Measurements from ENCODE around the gene PRPF8. TPM values are rescaled to one million over a fixed set of nuclear protein-coding genes. Genes with fewer than 3 reads are reported as not detected.

The PRPF8 gene
- total RNA-seq: 100 to 1,000 TPM; 115 to 155 (median 125) TPM
- polyA plus RNA-seq: 10 to 100 TPM; 25.9 to 92.8 (median 34.2) TPM

- Histone ChIP-seq H3K4me1 (peaks cover 0 to 28% (median 26%) of the 10 kb centered on the region in 4 donors), H3K27ac (peak within 1 kb of the TSS; percentile 91 to 98 (median 96)), H3K27me3 (no peaks in the 10 kb centered on the region), H3K9me3 (no peaks in the 10 kb centered on the region), H3K4me3 (peak within 1 kb of the TSS; percentile 82 to 97 (median 90)), H3K36me3 (peaks cover 23 to 38% (median 28%) of the 10 kb centered on the region in 4 donors)
- intact Hi-C loops (cut with DNase I): loop anchor here (1.0 to 2.0 kb wide), 2 partner anchors 26 to 35 kb away; partner anchors contain the start of genes RILP and TLCD2
- DNase-seq: peak; percentile 99
- WGBS, 2 donors: 0% methylated on average over 72 of the region's 72 CpGs
- TF ChIP-seq POLR2AphosphoS5 (IDR thresholded peaks at IDR 0.05) (peak; percentile 100), CTCF (IDR thresholded peaks at IDR 0.05) (no peak), POLR2A (IDR thresholded peaks at IDR 0.05) (peak; percentile 98)
These were observed at the start of gene PRPF8 for GRCh38 chr17:1684378-1685189. Gene PRPF8 (minus strand): TSS chr17:1684867. CDS start chr17:1684571, 296 bp downstream.

GRCh38 chr17:1733759-1734158, 49.1 kb upstream of the PRPF8 start:
- no peaks in the 10 kb centered on the region for H3K27me3 ChIP-seq
- TF ChIP-seq EP300 (IDR thresholded peaks at IDR 0.05) (no peak), CTCF (IDR thresholded peaks at IDR 0.05) (no peak), POLR2A (IDR thresholded peaks at IDR 0.05) (no peak), POLR2AphosphoS5 (IDR thresholded peaks at IDR 0.05) (no peak)
- intact Hi-C loops (cut with DNase I): no loop called here
- WGBS, 2 donors: 95% methylated on average over 38 of the region's 38 CpGs
- no peak overlapping the region for H3K27ac ChIP-seq
- H3K36me3 ChIP-seq: peaks cover 21 to 60% (median 24%) of the 10 kb centered on the region in 4 donors
- H3K4me3 ChIP-seq: no peak overlapping the region
- H3K9me3 ChIP-seq: no peaks in the 10 kb centered on the region
- H3K4me1 ChIP-seq: peaks cover 0 to 35% (median 30%) of the 10 kb centered on the region in 4 donors
- no peak for DNase-seq

- Histone ChIP-seq H3K4me1 (peaks cover 0 to 39% (median 30%) of the 10 kb centered on the region in 4 donors), H3K27me3 (no peaks in the 10 kb centered on the region), H3K27ac (no peak overlapping the region), H3K4me3 (no peak overlapping the region), H3K36me3 (peaks cover 17 to 63% (median 31%) of the 10 kb centered on the region in 4 donors), H3K9me3 (no peaks in the 10 kb centered on the region)
- no peak for DNase-seq
- WGBS, 2 donors: 68 to 78% methylated on average over 11 of the region's 11 CpGs
- intact Hi-C loops (cut with DNase I): no loop called here
- TF ChIP-seq POLR2A (IDR thresholded peaks at IDR 0.05) (no peak), POLR2AphosphoS5 (IDR thresholded peaks at IDR 0.05) (no peak)
These were observed 48.2 kb upstream of the PRPF8 start for GRCh38 chr17:1732833-1733321.

GRCh38 chr17:1732241-1732832, 47.7 kb upstream of the PRPF8 start:
- Histone ChIP-seq H3K27ac (peak overlapping the region in 1 of 4 donors; percentile 85), H3K9me3 (no peaks in the 10 kb centered on the region), H3K4me1 (peaks cover 0 to 45% (median 30%) of the 10 kb centered on the region in 4 donors), H3K4me3 (no peak overlapping the region), H3K27me3 (no peaks in the 10 kb centered on the region), H3K36me3 (peaks cover 12 to 63% (median 30%) of the 10 kb centered on the region in 4 donors)
- intact Hi-C loops (cut with DNase I): no loop called here
- DNase-seq: no peak
- 90 to 95% methylated on average over 22 of the region's 22 CpGs for WGBS, 2 donors
- TF ChIP-seq EP300 (IDR thresholded peaks at IDR 0.05) (no peak), POLR2AphosphoS5 (IDR thresholded peaks at IDR 0.05) (no peak), POLR2A (IDR thresholded peaks at IDR 0.05) (no peak)

- no peak overlapping the region for H3K4me3 ChIP-seq
- intact Hi-C loops (cut with DNase I): no loop called here
- peak overlapping the region; percentile 76 to 85 (median 83) for H3K27ac ChIP-seq
- H3K9me3 ChIP-seq: no peaks in the 10 kb centered on the region
- H3K36me3 ChIP-seq: peaks cover 5 to 64% (median 29%) of the 10 kb centered on the region in 4 donors
- no peak for DNase-seq
- peaks cover 0 to 48% (median 26%) of the 10 kb centered on the region in 4 donors for H3K4me1 ChIP-seq
- no peak for TF ChIP-seq POLR2AphosphoS5 (IDR thresholded peaks at IDR 0.05)
- no peak for TF ChIP-seq POLR2A (IDR thresholded peaks at IDR 0.05)
- no peak for TF ChIP-seq EP300 (IDR thresholded peaks at IDR 0.05)
- no peak for TF ChIP-seq CTCF (IDR thresholded peaks at IDR 0.05)
- WGBS, 2 donors: 85 to 91% methylated on average over 10 of the region's 10 CpGs
- H3K27me3 ChIP-seq: no peaks in the 10 kb centered on the region
These were observed 46.5 kb upstream of the PRPF8 start for GRCh38 chr17:1731194-1731506.
